K562 (cell line): ENCODE data around the gene RAB7A. TPM values are rescaled to one million over a fixed set of nuclear protein-coding genes. Genes with fewer than 3 reads are reported as not detected.
A peak's percentile ranks its signal among the peaks of the same experiment; 100 is the strongest.

Experiments
- BMI1 ChIP-seq: fragments of 150-350 bp; IDR thresholded peaks from 2 replicates; pipeline ENCODE4 v1.6.1; 2014; ENCODE audit warnings: low read length
- CBFA2T2 ChIP-seq: fragments of 450-650 bp; conservative IDR thresholded peaks from 2 replicates; pipeline ENCODE4 v1.6.1; 2017; ENCODE audit warnings: mild to moderate bottlenecking
- CBX1 ChIP-seq: sonication (generic); IDR thresholded peaks from 2 replicates; pipeline ENCODE4 v1.6.1; 2016; ENCODE audit warnings: antibody characterized with exemption, low read depth, mild to moderate bottlenecking
- CTCFL ChIP-seq: IDR thresholded peaks from 2 replicates; pipeline ENCODE4 v1.6.1; 2011; ENCODE audit warnings: borderline replicate concordance, low read depth, mild to moderate bottlenecking, moderate library complexity, low read length; ENCODE audit not compliant: insufficient read depth, poor library complexity, severe bottlenecking
- DPF2 ChIP-seq: fragments of 450-650 bp; IDR thresholded peaks from 2 replicates; pipeline ENCODE4 v1.6.1; 2016
- EGR1 ChIP-seq: fragments of 450-650 bp; conservative IDR thresholded peaks from 2 replicates; pipeline ENCODE4 v1.6.1; 2017; ENCODE audit warnings: mild to moderate bottlenecking
- ELF4 ChIP-seq: fragments of 450-650 bp; formaldehyde crosslinking; IDR thresholded peaks from 2 replicates; pipeline ENCODE4 v1.4.0; 2022; ENCODE audit warnings: missing genetic modification characterization
- ETV1 ChIP-seq: fragments of 450-650 bp; conservative IDR thresholded peaks from 2 replicates; pipeline ENCODE4 v1.6.1; 2016; ENCODE audit warnings: missing genetic modification characterization, control low read depth, low read depth, missing compliant biosample characterization
- KDM2B ChIP-seq: fragments of 250-450 bp; sonication (Bioruptor Pico); IDR thresholded peaks from 2 replicates; pipeline ENCODE4 v1.8.0; 2021; ENCODE audit warnings: mild to moderate bottlenecking, moderate library complexity
- MAZ ChIP-seq, 2 experiments: fragments of 450-650 bp in 1 of 2; sonication (generic) in 1 of 2; formaldehyde crosslinking; IDR thresholded peaks in 1 of 2; conservative IDR thresholded peaks in 1 of 2; 2 replicates each; pipeline versions ENCODE4 v1.4.0 to v1.5.0; 2020; ENCODE audit warnings: mild to moderate bottlenecking in 1 of 2, missing genetic modification reagents in 1 of 2
- NFYB ChIP-seq: IDR thresholded peaks from 2 replicates; pipeline ENCODE4 v1.6.1; 2011; ENCODE audit warnings: mild to moderate bottlenecking, moderate library complexity; ENCODE audit not compliant: insufficient read length; ENCODE audit errors: extremely low read depth
- PML ChIP-seq: IDR thresholded peaks from 2 replicates; pipeline ENCODE4 v1.6.1; 2012; ENCODE audit warnings: low read length, inconsistent platforms
- RAD21 ChIP-seq, 2 experiments: fragments of 250-450 bp in 1 of 2; fragments of 450-650 bp in 1 of 2; sonication (Bioruptor Pico) in 1 of 2; formaldehyde crosslinking in 1 of 2; IDR thresholded peaks in 1 of 2; conservative IDR thresholded peaks in 1 of 2; 2 replicates each; pipeline versions ENCODE4 v1.4.0 to v1.8.0; 2020 to 2022; ENCODE audit warnings: mild to moderate bottlenecking in 2 of 2, moderate library complexity in 1 of 2
- RFX1 ChIP-seq: fragments of 450-650 bp; IDR thresholded peaks from 2 replicates; pipeline ENCODE4 v1.6.1; 2016; ENCODE audit warnings: mild to moderate bottlenecking, moderate library complexity
- SMAD1 ChIP-seq: fragments of 150-350 bp; IDR thresholded peaks from 2 replicates; pipeline ENCODE4 v1.6.1; 2014; ENCODE audit warnings: low read length, low read depth; ENCODE audit not compliant: partially characterized antibody
- YY1 ChIP-seq, 3 experiments: IDR thresholded peaks; 2 replicates each; pipeline ENCODE4 v1.6.1; 2011; ENCODE audit warnings: low read length in 2 of 3, mild to moderate bottlenecking in 2 of 3, moderate library complexity in 2 of 3, borderline replicate concordance in 1 of 3, control low read depth in 1 of 3, low read depth in 1 of 3; ENCODE audit not compliant: insufficient read depth in 3 of 3, insufficient replicate concordance in 2 of 3, control insufficient read depth in 1 of 3, insufficient read length in 1 of 3; ENCODE audit errors: extremely low read depth in 1 of 3
- ZFX ChIP-seq: sonication (generic); formaldehyde crosslinking; IDR thresholded peaks from 2 replicates; pipeline ENCODE4 v1.8.0; 2022; ENCODE audit warnings: mild to moderate bottlenecking, missing genetic modification reagents, moderate library complexity
- ZNF24 ChIP-seq: fragments of 450-650 bp; IDR thresholded peaks from 2 replicates; pipeline ENCODE4 v1.6.1; 2016
- ZNF384 ChIP-seq: IDR thresholded peaks from 2 replicates; pipeline ENCODE4 v1.6.1; 2012; ENCODE audit warnings: low read depth, low read length, improper control_type of control experiment
- ZNF655 ChIP-seq: fragments of 250-450 bp; sonication (Bioruptor Pico); IDR thresholded peaks from 2 replicates; pipeline ENCODE4 v1.5.0; 2021
- ZNF699 ChIP-seq: fragments of 250-450 bp; sonication (Bioruptor Pico); IDR thresholded peaks from 2 replicates; pipeline ENCODE4 v1.8.0; 2021; ENCODE audit warnings: mild to moderate bottlenecking, moderate library complexity; ENCODE audit not compliant: insufficient replicate concordance
- ZNF717 ChIP-seq: fragments of 250-450 bp; sonication (Bioruptor Pico); IDR thresholded peaks from 2 replicates; pipeline ENCODE4 v1.5.0; 2021
- polyA plus RNA-seq, 8 experiments: library from polyadenylated mRNA; depleted of rRNA in 4 of 8; stranded (reverse) in 5 of 8; unstranded in 3 of 8; fragments of >200 nt; fragmentation: Nextera tagmentation in 2 of 8; fragmentation: Illumina TruSeq in 1 of 8; extraction: Ambion mirVana in 2 of 8; extraction: Trizol in 1 of 8; gene quantifications; 2 replicates each; pipeline versions ENCODE4 v1.2.1 to v1.2.3, GENCODE V29; 2011 to 2014; ENCODE audit warnings: inconsistent platforms in 1 of 8, missing spikeins in 1 of 8
- total RNA-seq, 7 experiments: library from RNA; depleted of rRNA in 6 of 7; stranded (reverse); fragments of >200 nt in 6 of 7; fragmentation: Illumina TruSeq in 2 of 7; extraction: Trizol in 2 of 7; gene quantifications; 2 replicates each; pipeline versions ENCODE4 v1.2.1 to v1.2.3, GENCODE V29; 2011 to 2021; ENCODE audit warnings: low replicate concordance in 1 of 7
- TF ChIP-seq, protein P1 (sequence below): sonication (generic); formaldehyde crosslinking; IDR thresholded peaks from 2 replicates; pipeline ENCODE4 v1.8.1; 2023; ENCODE audit warnings: mild to moderate bottlenecking, missing genetic modification reagents
- TF ChIP-seq, protein P2 (sequence below): fragments of 250-450 bp; sonication (Bioruptor Pico); IDR thresholded peaks from 2 replicates; pipeline ENCODE4 v1.8.0; 2021; ENCODE audit warnings: borderline replicate concordance, mild to moderate bottlenecking, moderate library complexity; ENCODE audit not compliant: poor library complexity, severe bottlenecking

Gene RAB7A
- total and polyA plus RNA-seq, 9 of the 15 experiments (the other 6 are each of a cell fraction or from before 2014, with no cell fraction given) = 30.9 to 204 (median 72.8) TPM

- TF ChIP-seq RFX1 = peak; percentile 87
- TF ChIP-seq NFYB = no peak
- peak; percentile 99 for TF ChIP-seq CTCFL
- TF ChIP-seq ZNF717 = no peak
- no peak for TF ChIP-seq SMAD1
- TF ChIP-seq EGR1 = peak; percentile 58
- TF ChIP-seq, protein P1, sequence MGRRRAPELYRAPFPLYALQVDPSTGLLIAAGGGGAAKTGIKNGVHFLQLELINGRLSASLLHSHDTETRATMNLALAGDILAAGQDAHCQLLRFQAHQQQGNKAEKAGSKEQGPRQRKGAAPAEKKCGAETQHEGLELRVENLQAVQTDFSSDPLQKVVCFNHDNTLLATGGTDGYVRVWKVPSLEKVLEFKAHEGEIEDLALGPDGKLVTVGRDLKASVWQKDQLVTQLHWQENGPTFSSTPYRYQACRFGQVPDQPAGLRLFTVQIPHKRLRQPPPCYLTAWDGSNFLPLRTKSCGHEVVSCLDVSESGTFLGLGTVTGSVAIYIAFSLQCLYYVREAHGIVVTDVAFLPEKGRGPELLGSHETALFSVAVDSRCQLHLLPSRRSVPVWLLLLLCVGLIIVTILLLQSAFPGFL (CRISPR knock-in tag) = no peak
- TF ChIP-seq ZNF384 = no peak
- TF ChIP-seq ZFX (CRISPR knock-in tag) = peak; percentile 89
- peak; percentile 32; the same call in 1 of the 2 replicates for TF ChIP-seq DPF2
- TF ChIP-seq ETV1 (tag) = no peak
- TF ChIP-seq ZNF655 = no peak
- TF ChIP-seq KDM2B (CRISPR knock-in tag) = no peak
- TF ChIP-seq MAZ (CRISPR knock-in tag; conservative IDR thresholded peaks at IDR 0.05 in 1 of 2, IDR thresholded peaks at IDR 0.05 in 1 of 2) = peak; percentile 81 to 94
- TF ChIP-seq ZNF24 = no peak
- TF ChIP-seq CBX1 = 0 out of 2 replicates have a peak, but pooled peaks have one; percentile 41
- no peak for TF ChIP-seq ELF4
- TF ChIP-seq ZNF699 (CRISPR knock-in tag) = no peak
- TF ChIP-seq YY1 (IDR thresholded peaks at IDR 0.05; ENCODE audit: borderline replicate concordance in 1 of 3, control insufficient read depth in 1 of 3, extremely low read depth in 1 of 3, insufficient read depth in 3 of 3, insufficient read length in 1 of 3, insufficient replicate concordance in 2 of 3, low read depth in 1 of 3, low read length in 2 of 3) = peak in 1 of 3 experiments; percentile 48
- no peak for TF ChIP-seq PML
- no peak for TF ChIP-seq BMI1
- TF ChIP-seq CBFA2T2 = no peak
- peak; percentile 55 to 63 for TF ChIP-seq RAD21 (CRISPR knock-in tag; conservative IDR thresholded peaks at IDR 0.05 in 1 of 2, IDR thresholded peaks at IDR 0.05 in 1 of 2)
- TF ChIP-seq, protein P2, sequence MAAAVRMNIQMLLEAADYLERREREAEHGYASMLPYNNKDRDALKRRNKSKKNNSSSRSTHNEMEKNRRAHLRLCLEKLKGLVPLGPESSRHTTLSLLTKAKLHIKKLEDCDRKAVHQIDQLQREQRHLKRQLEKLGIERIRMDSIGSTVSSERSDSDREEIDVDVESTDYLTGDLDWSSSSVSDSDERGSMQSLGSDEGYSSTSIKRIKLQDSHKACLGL (CRISPR knock-in tag) = no peak
Observed at GRCh38 chr3:128845778-128846485, 119.9 kb downstream of the RAB7A start (continued).
